H1 (cell line): Measurements from ENCODE around the gene STARD13. TPM values are rescaled to one million over a fixed set of nuclear protein-coding genes. Genes with fewer than 3 reads are reported as not detected.

Experiments used
- CTCF ChIA-PET: fragments of 300-600 bp; sonication (Branson Sonifier 250); formaldehyde crosslinking; loops from one replicate; lab custom pipeline; 2021; ENCODE audit not compliant: partially characterized antibody; lab: Charles Lee
- POLR2A ChIA-PET: fragments of 300-600 bp; sonication (Branson Sonifier 250); formaldehyde crosslinking; loops from one replicate; lab custom pipeline; 2021; ENCODE audit warnings: inconsistent platforms; ENCODE audit not compliant: partially characterized antibody; lab: Charles Lee
- DNase-seq, 2 experiments: peaks; one replicate each; pipeline versions ENCODE4 v3.0.0 to v3.0.0-alpha.2; 2010 to 2022; ENCODE audit warnings: low spot score in 2 of 2, low read depth in 1 of 2, mixed read lengths in 1 of 2
- FAIRE-seq: peaks from 2 replicates; lab custom pipeline; 2011; peaks lifted over from hg19 to GRCh38; lab: Jason Lieb, UNC
- H2AFZ ChIP-seq: 2 replicates; pipeline ENCODE4 v1.8.1; 2012; ENCODE audit warnings: low read length, inconsistent platforms
- H2AK5ac ChIP-seq: 2 replicates; pipeline ENCODE4 v1.6.1; 2013; ENCODE audit warnings: low read depth, low read length
- H2BK120ac ChIP-seq: replicated peaks from 2 replicates; pipeline ENCODE3; 2013; ENCODE audit warnings: low read depth, low read length, inconsistent platforms
- H2BK12ac ChIP-seq: 2 replicates; pipeline ENCODE4 v1.6.1; 2013; ENCODE audit warnings: low read depth, low read length
- H2BK15ac ChIP-seq: 2 replicates; pipeline ENCODE4 v1.6.1; 2013; ENCODE audit warnings: low read length
- H2BK20ac ChIP-seq: 2 replicates; pipeline ENCODE4 v1.6.1; 2013; ENCODE audit warnings: low read length
- H2BK5ac ChIP-seq: 2 replicates; pipeline ENCODE4 v1.6.1; 2013; ENCODE audit warnings: low read depth, low read length
- H3K14ac ChIP-seq: 2 replicates; pipeline ENCODE4 v1.6.1; 2013; ENCODE audit warnings: inconsistent platforms; ENCODE audit not compliant: insufficient read length
- H3K18ac ChIP-seq: 2 replicates; pipeline ENCODE4 v1.6.1; 2013; ENCODE audit warnings: low read length; ENCODE audit errors: extremely low read depth
- H3K23ac ChIP-seq: 2 replicates; pipeline ENCODE4 v1.6.1; 2013; ENCODE audit warnings: inconsistent platforms; ENCODE audit not compliant: insufficient read length
- H3K23me2 ChIP-seq: 2 replicates; pipeline ENCODE4 v1.6.1; 2013; ENCODE audit warnings: low read depth, low read length
- H3K27ac ChIP-seq: 2 replicates; pipeline ENCODE4 v1.6.1; 2011; ENCODE audit warnings: low read depth, low read length, inconsistent platforms
- H3K27me3 ChIP-seq, 4 experiments: replicated peaks in 1 of 4; 1 replicate in 1 of 4; 2 replicates in 3 of 4; pipeline versions ENCODE4 v1.6.1 to v1.8.1; 2011 to 2013; ENCODE audit warnings: low read length in 3 of 4, mild to moderate bottlenecking in 3 of 4, inconsistent platforms in 2 of 4, mixed read lengths in 2 of 4, moderate library complexity in 1 of 4; ENCODE audit not compliant: control insufficient read depth in 3 of 4, insufficient read depth in 3 of 4; ENCODE audit errors: extremely low read depth in 1 of 4
- H3K36me3 ChIP-seq, 4 experiments: 2 replicates each; pipeline versions ENCODE4 v1.6.1 to v1.8.1; 2011 to 2013; ENCODE audit warnings: mild to moderate bottlenecking in 4 of 4, low read length in 3 of 4, moderate library complexity in 2 of 4, control low read depth in 1 of 4, inconsistent platforms in 1 of 4; ENCODE audit not compliant: insufficient read depth in 4 of 4, control insufficient read depth in 2 of 4
- H3K4ac ChIP-seq: replicated peaks from 2 replicates; pipeline ENCODE3; 2013; ENCODE audit warnings: low read length, low read depth, mixed read lengths, inconsistent platforms; ENCODE audit not compliant: insufficient read length
- H3K4me1 ChIP-seq, 4 experiments: replicated peaks in 1 of 4; 1 replicate in 1 of 4; 2 replicates in 3 of 4; pipeline versions ENCODE4 v1.6.1 to v1.8.1; 2011 to 2013; ENCODE audit warnings: low read length in 3 of 4, inconsistent platforms in 2 of 4, mixed read lengths in 1 of 4; ENCODE audit not compliant: insufficient read depth in 4 of 4, control insufficient read depth in 3 of 4
- H3K4me2 ChIP-seq, 2 experiments: 2 replicates each; pipeline versions ENCODE4 v1.6.1 to v1.8.1; 2011 to 2013; ENCODE audit warnings: low read depth in 2 of 2, low read length in 2 of 2, control low read depth in 1 of 2, inconsistent platforms in 1 of 2, mild to moderate bottlenecking in 1 of 2; ENCODE audit not compliant: insufficient read depth in 1 of 2
- H3K4me3 ChIP-seq, 4 experiments: fragments of 200-600, 300-600 bp in 1 of 4; sonication (generic), shearing (Covaris generic), sonication (Bioruptor Twin) in 1 of 4; 2 replicates each; pipeline versions ENCODE4 v1.5.1 to v1.8.1; 2011 to 2016; ENCODE audit warnings: low read length in 4 of 4, low read depth in 3 of 4, control low read depth in 2 of 4, inconsistent platforms in 2 of 4, mild to moderate bottlenecking in 2 of 4, mixed read lengths in 1 of 4, moderate library complexity in 1 of 4; ENCODE audit not compliant: insufficient read depth in 2 of 4; ENCODE audit errors: extremely low read depth in 1 of 4
- H3K56ac ChIP-seq: replicated peaks from 2 replicates; pipeline ENCODE3; 2013; ENCODE audit warnings: low read depth, mild to moderate bottlenecking, mixed read lengths, low read length, inconsistent platforms; ENCODE audit not compliant: insufficient read length
- H3K79me1 ChIP-seq: 2 replicates; pipeline ENCODE4 v1.6.1; 2013; ENCODE audit warnings: low read depth, low read length, control low read depth
- H3K79me2 ChIP-seq, 2 experiments: 2 replicates each; pipeline versions ENCODE4 v1.6.1 to v1.8.1; 2012 to 2013; ENCODE audit warnings: low read length in 2 of 2, mild to moderate bottlenecking in 2 of 2, inconsistent platforms in 1 of 2; ENCODE audit not compliant: insufficient read depth in 2 of 2, control insufficient read depth in 1 of 2
- H3K9ac ChIP-seq, 4 experiments: replicated peaks in 1 of 4; 1 replicate in 1 of 4; 2 replicates in 3 of 4; pipeline versions ENCODE4 v1.6.1 to v1.8.1; 2011 to 2013; ENCODE audit warnings: low read depth in 3 of 4, low read length in 3 of 4, control low read depth in 2 of 4, mild to moderate bottlenecking in 2 of 4, moderate library complexity in 2 of 4, inconsistent platforms in 1 of 4; ENCODE audit errors: extremely low read depth in 1 of 4
- H3K9me3 ChIP-seq, 2 experiments: 2 replicates each; pipeline versions ENCODE4 v1.6.1 to v1.8.1; 2012 to 2013; ENCODE audit warnings: mild to moderate bottlenecking in 2 of 2, moderate library complexity in 2 of 2, control low read depth in 1 of 2, inconsistent platforms in 1 of 2, low read depth in 1 of 2, low read length in 1 of 2, mixed read lengths in 1 of 2; ENCODE audit not compliant: insufficient read depth in 2 of 2
- H4K20me1 ChIP-seq, 2 experiments: replicated peaks in 1 of 2; 2 replicates each; pipeline versions ENCODE3 to v1.8.1; 2011 to 2013; ENCODE audit warnings: inconsistent platforms in 2 of 2, low read length in 2 of 2, mild to moderate bottlenecking in 1 of 2; ENCODE audit not compliant: insufficient read depth in 2 of 2, control insufficient read depth in 1 of 2
- H4K5ac ChIP-seq: 2 replicates; pipeline ENCODE4 v1.6.1; 2013; ENCODE audit warnings: low read length, low read depth, mixed read lengths, inconsistent platforms; ENCODE audit not compliant: insufficient read length
- H4K8ac ChIP-seq: 2 replicates; pipeline ENCODE4 v1.8.0; 2013; ENCODE audit warnings: mild to moderate bottlenecking, moderate library complexity, low read length, inconsistent platforms; ENCODE audit not compliant: insufficient read depth; ENCODE audit errors: extremely low read depth
- H4K91ac ChIP-seq: replicated peaks from 2 replicates; pipeline ENCODE3; 2013; ENCODE audit warnings: low read length, mixed read lengths, inconsistent platforms; ENCODE audit not compliant: insufficient read length
- CBX8 ChIP-seq: fragments of 300-800, 300-1000 bp; sonication (generic); IDR thresholded peaks from 2 replicates; pipeline ENCODE4 v1.7.1; 2016; ENCODE audit warnings: low read depth, low read length, borderline replicate concordance
- PHF8 ChIP-seq: fragments of 200-600 bp; sonication (generic); conservative IDR thresholded peaks from 2 replicates; pipeline ENCODE4 v1.7.1; 2012; ENCODE audit warnings: low read depth, mild to moderate bottlenecking, inconsistent platforms, low read length, moderate library complexity
- POLR2AphosphoS5 ChIP-seq: IDR thresholded peaks from 2 replicates; pipeline ENCODE4 v1.6.1; 2011; ENCODE audit warnings: low read depth, low read length
- WGBS, 2 experiments: shearing (Covaris generic) in 1 of 2; methylation state at CpG; one replicate each; pipeline versions ENCODE4 v1.1.6 to v1.1.7; 2013 to 2015; ENCODE audit warnings: low lambda C conversion rate in 2 of 2, mixed read lengths in 2 of 2, inconsistent platforms in 1 of 2, low coverage in 1 of 2, missing lambda C conversion rate in 1 of 2; ENCODE audit not compliant: insufficient replicate concordance in 2 of 2, insufficient coverage in 1 of 2, insufficient read length in 1 of 2; ENCODE audit errors: extremely low coverage in 1 of 2, missing lambda C conversion rate in 1 of 2; 5-methylcytosine and 5-hydroxymethylcytosine counted together
- polyA plus RNA-seq, 7 experiments: library from polyadenylated mRNA; depleted of rRNA in 3 of 7; stranded (reverse) in 5 of 7; unstranded in 2 of 7; fragments of >200 nt in 5 of 7; fragments of 200-250 nt in 2 of 7; gene quantifications; 1 replicate in 5 of 7; 2 replicates in 1 of 7; 4 replicates in 1 of 7; pipeline versions ENCODE4 v1.2.1 to v1.2.3, GENCODE V29; 2011 to 2013; ENCODE audit warnings: missing spikeins in 2 of 7, mixed read lengths in 2 of 7
- total RNA-seq: library from RNA; stranded (reverse); fragmentation: NEBNext Ultra II Directional; extraction: Animal tissue kit (Norgen Biotek cat#: 25700); gene quantifications from 2 replicates; pipeline ENCODE4 v1.2.1, GENCODE V29; 2021

STARD13 gene
- total and polyA plus RNA-seq, 2 of the 8 experiments (the other 6 are each of a cell fraction or from before 2014, with no cell fraction given): 0.82 to 2.9 TPM

DNA sequence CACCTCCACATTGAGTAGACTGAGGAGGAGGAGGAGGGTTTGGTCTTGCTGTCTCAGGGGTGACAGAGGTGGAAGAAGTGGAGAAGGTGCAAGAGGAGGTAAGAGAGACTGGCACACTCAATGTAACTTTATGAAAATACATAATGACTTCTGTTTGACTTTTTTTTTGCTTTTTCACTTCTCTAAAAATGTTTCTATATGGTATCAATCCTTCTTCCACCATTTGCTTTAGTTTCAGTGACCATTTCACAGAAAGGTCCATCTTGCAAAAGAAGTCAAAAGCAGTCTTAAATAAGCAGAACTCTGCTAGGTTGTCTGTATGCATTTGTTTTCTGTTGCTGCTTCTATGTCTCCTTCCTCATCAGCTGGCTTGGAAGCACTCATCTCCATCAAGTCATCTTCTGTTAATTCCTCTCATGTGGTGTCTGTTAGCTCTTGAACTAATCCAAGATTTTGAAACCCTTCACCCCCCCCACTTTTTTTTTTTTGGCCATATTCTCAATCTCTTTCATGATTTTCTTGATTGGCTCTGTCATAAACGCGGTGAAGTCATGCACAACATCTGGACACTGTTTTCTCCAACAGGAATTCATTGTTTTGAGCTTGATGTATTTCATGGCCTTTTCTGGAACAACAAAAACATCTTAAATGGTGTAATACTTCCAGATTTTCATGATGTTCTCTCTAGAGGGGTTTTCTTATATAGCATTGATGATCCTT lies 188.5 kb downstream of the STARD13 start:
- FAIRE-seq (no peak), DNase-seq (no peak)
- H3K4ac ChIP-seq: no peak overlapping the region
- no peak overlapping the region for H2BK12ac ChIP-seq
- H4K8ac ChIP-seq: no peak overlapping the region
- H4K20me1 ChIP-seq: no peaks in the 10 kb centered on the region
- H2BK5ac ChIP-seq: no peak overlapping the region
- no peak overlapping the region for H3K9ac ChIP-seq
- no peaks in the 10 kb centered on the region for H3K36me3 ChIP-seq
- no peak overlapping the region for H2AFZ ChIP-seq
- POLR2A ChIA-PET: no interaction called here
- H3K56ac ChIP-seq: no peak overlapping the region
- H4K91ac ChIP-seq: no peak overlapping the region
- 100% methylated on average over 2 of the region's 2 CpGs; no CpG with 5 or more reads in 1 of the 2 experiments for WGBS, 2 experiments
- H3K27me3 ChIP-seq: no peaks in the 10 kb centered on the region
- no peak overlapping the region for H3K4me3 ChIP-seq
- H3K23me2 ChIP-seq: no peaks in the 10 kb centered on the region
- no peak overlapping the region for H4K5ac ChIP-seq
- H2BK15ac ChIP-seq: no peak overlapping the region
- H2AK5ac ChIP-seq: no peak overlapping the region
- H3K23ac ChIP-seq: no peak overlapping the region
- H3K4me2 ChIP-seq: no peak overlapping the region
- H3K4me1 ChIP-seq: peaks cover 0 to 4% (median 3%) of the 10 kb centered on the region in 4 experiments; a peak in 4 of 7 replicates
- H3K79me1 ChIP-seq: no peaks in the 10 kb centered on the region
- H3K79me2 ChIP-seq: no peaks in the 10 kb centered on the region
- no peak overlapping the region for H2BK20ac ChIP-seq
- CTCF ChIA-PET: interaction anchor here (1.3 kb wide), 1 partner anchor 12 kb away, joined by 4 read pairs; no protein-coding TSS in a partner anchor
- no peaks in the 10 kb centered on the region for H3K9me3 ChIP-seq
- no peak overlapping the region for H3K18ac ChIP-seq
- H2BK120ac ChIP-seq: no peak overlapping the region
- TF ChIP-seq CBX8 (no peak), PHF8 (no peak), POLR2AphosphoS5 (no peak)
- H3K27ac ChIP-seq: no peak overlapping the region
- no peak overlapping the region for H3K14ac ChIP-seq
